Lung (tissue), 12 donors: Measurements from ENCODE around the gene PITX3. TPM values are rescaled to one million over a fixed set of nuclear protein-coding genes. Genes with fewer than 3 reads are reported as not detected.

Experiments
- ATAC-seq: fragments of 200-7000 bp; cut with Tn5 transposase; one replicate; pipeline ENCODE4 v1.9.1; 2020; ENCODE audit warnings: moderate number of reproducible peaks; ENCODE audit not compliant: insufficient read depth, low FRiP score
- DNase-seq, 3 donors: peaks; one replicate each; pipeline ENCODE4 v3.0.0-alpha.2; 2013 to 2017
- H3K27ac ChIP-seq, 2 donors: one replicate each; pipeline ENCODE4 v1.5.1; 2013; ENCODE audit warnings: mild to moderate bottlenecking in 2 of 2, moderate library complexity in 2 of 2, control low read depth in 1 of 2, inconsistent platforms in 1 of 2, low read depth in 1 of 2, low read length in 1 of 2
- H3K27me3 ChIP-seq, 3 donors: one replicate each; pipeline ENCODE4 v1.5.1; 2013; ENCODE audit warnings: low read length in 2 of 3; ENCODE audit not compliant: control insufficient read depth in 3 of 3, insufficient read depth in 3 of 3
- H3K36me3 ChIP-seq, 4 donors: one replicate each; pipeline ENCODE4 v1.5.1; 2013; ENCODE audit warnings: low read length in 4 of 4, mild to moderate bottlenecking in 1 of 4, moderate library complexity in 1 of 4; ENCODE audit not compliant: control insufficient read depth in 4 of 4, insufficient read depth in 4 of 4
- H3K4me1 ChIP-seq, 5 donors: one replicate each; pipeline ENCODE4 v1.5.1; 2013; ENCODE audit warnings: low read length in 5 of 5, mild to moderate bottlenecking in 2 of 5, moderate library complexity in 1 of 5; ENCODE audit not compliant: control insufficient read depth in 5 of 5, insufficient read depth in 5 of 5
- H3K4me3 ChIP-seq: one replicate; pipeline ENCODE4 v1.5.1; 2013; ENCODE audit warnings: mild to moderate bottlenecking, control low read depth, moderate library complexity
- H3K9ac ChIP-seq, 2 donors: one replicate each; pipeline ENCODE4 v1.5.1; 2013; ENCODE audit warnings: low read length in 2 of 2, control low read depth in 1 of 2; ENCODE audit not compliant: insufficient read depth in 1 of 2
- H3K9me3 ChIP-seq, 4 donors: one replicate each; pipeline ENCODE4 v1.5.1; 2013; ENCODE audit warnings: low read length in 3 of 4, mild to moderate bottlenecking in 1 of 4, moderate library complexity in 1 of 4; ENCODE audit not compliant: control insufficient read depth in 4 of 4, insufficient read depth in 3 of 4
- CTCF ChIP-seq: IDR thresholded peaks from 2 replicates; pipeline ENCODE4 v1.5.1; 2012; ENCODE audit warnings: mild to moderate bottlenecking; ENCODE audit errors: control extremely low read depth, extremely low read depth
- WGBS, 2 donors: extraction: QIAGEN DNeasy Blood & Tissue Kit; methylation state at CpG; one replicate each; pipeline ENCODE4 v1.1.7; 2013; 5-methylcytosine and 5-hydroxymethylcytosine counted together
- polyA plus RNA-seq, 2 donors: library from polyadenylated mRNA; stranded (reverse); fragments of 200-250 nt; gene quantifications; one replicate each; pipeline ENCODE4 v1.2.1, GENCODE V29; 2013
- total RNA-seq, 2 donors: library from RNA; depleted of rRNA in 1 of 2; stranded (reverse); fragments of >200 nt in 1 of 2; gene quantifications; one replicate each; pipeline ENCODE4 v1.2.1, GENCODE V29; 2014 to 2021
- donor health status: control.
- donor health status: control.
- donor health status: Bipolar disorder and iron deficiency.
- donor health status: healthy.
- donor health status: DM: yes; HTN: yes; CAD: no.

Gene PITX3
- total and polyA plus RNA-seq, 4 donors, result 0.03 TPM; not detected in 3

- WGBS, 2 donors, result 95% methylated on average over 4 of the region's 4 CpGs
- H3K4me3 ChIP-seq, result no peak overlapping the region
- no peak for TF ChIP-seq CTCF
- no peak overlapping the region for H3K9ac ChIP-seq
- no peak overlapping the region for H3K27ac ChIP-seq
- peaks cover 0 to 39% (median 0%) of the 10 kb centered on the region in 5 donors for H3K4me1 ChIP-seq
- DNase-seq (no peak), ATAC-seq (no peak)
- H3K27me3 ChIP-seq, result no peaks in the 10 kb centered on the region
- H3K9me3 ChIP-seq, result no peaks in the 10 kb centered on the region
- peaks cover 0 to 2% (median 0%) of the 10 kb centered on the region in 4 donors for H3K36me3 ChIP-seq
Measured at GRCh38 chr10:102287991-102288390, 46.7 kb upstream of the PITX3 start.

DNA sequence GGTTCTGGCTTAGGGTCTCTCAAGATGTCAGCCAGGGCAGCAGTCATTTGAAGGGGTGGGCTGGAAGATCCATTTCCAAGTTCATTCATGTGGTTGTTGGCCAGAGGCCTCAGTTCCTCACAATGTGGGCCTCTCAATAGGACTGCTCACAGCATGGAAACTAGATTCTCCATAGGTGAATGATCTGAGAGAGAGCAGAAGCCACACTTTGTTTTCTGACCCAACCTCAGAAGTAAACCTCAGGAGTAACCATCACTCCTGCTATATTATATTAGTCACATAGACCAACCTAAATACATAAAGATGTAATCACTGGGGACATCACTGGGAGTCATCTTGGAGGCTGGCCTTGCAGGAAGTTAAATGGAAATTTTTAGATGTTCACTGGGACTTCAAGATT, 46.2 kb upstream of the PITX3 start:
- Histone ChIP-seq H3K27me3 (no peaks in the 10 kb centered on the region), H3K9ac (no peak overlapping the region), H3K4me1 (peaks cover 0 to 43% (median 0%) of the 10 kb centered on the region in 5 donors), H3K36me3 (peaks cover 0 to 2% (median under 1%) of the 10 kb centered on the region in 4 donors), H3K27ac (no peak overlapping the region), H3K4me3 (no peak overlapping the region), H3K9me3 (no peaks in the 10 kb centered on the region)
- TF ChIP-seq CTCF, result no peak
- no peak for DNase-seq
- ATAC-seq, result no peak

- 88 to 96% methylated on average over 2 of the region's 2 CpGs for WGBS, 2 donors
- DNase-seq (no peak), ATAC-seq (no peak)
- Histone ChIP-seq H3K9me3 (no peaks in the 10 kb centered on the region), H3K4me3 (no peak overlapping the region), H3K4me1 (peaks cover 0 to 37% (median under 1%) of the 10 kb centered on the region in 5 donors), H3K27ac (peak overlapping the region in 1 of 2 donors; percentile 45), H3K27me3 (no peaks in the 10 kb centered on the region), H3K36me3 (peaks cover 0 to 5% (median under 1%) of the 10 kb centered on the region in 4 donors), H3K9ac (no peak overlapping the region)
- TF ChIP-seq CTCF, result no peak
Measured at GRCh38 chr10:102286216-102286615, 44.9 kb upstream of the PITX3 start.

GRCh38 chr10:102285133-102285532, 43.8 kb upstream of the PITX3 start:
- 94 to 97% methylated on average over 2 of the region's 2 CpGs for WGBS, 2 donors
- Histone ChIP-seq H3K9ac (no peak overlapping the region), H3K4me3 (no peak overlapping the region), H3K27ac (peak overlapping the region in 1 of 2 donors; percentile 45), H3K4me1 (peaks cover 5 to 43% (median 6%) of the 10 kb centered on the region in 5 donors), H3K27me3 (no peaks in the 10 kb centered on the region), H3K9me3 (no peaks in the 10 kb centered on the region), H3K36me3 (peaks cover 0 to 5% (median under 1%) of the 10 kb centered on the region in 4 donors)
- no peak for TF ChIP-seq CTCF
- ATAC-seq (no peak), DNase-seq (no peak)
